Right lobe of liver (tissue), 4 donors: ENCODE data around the gene CAT.

Source experiments
- POLR2A ChIP-seq: fragments of 450-650 bp; IDR thresholded peaks from one replicate; pipeline ENCODE4 v1.6.1; 2017; ENCODE audit warnings: antibody characterized with exemption, mild to moderate bottlenecking
- TF ChIP-seq, protein P1 (sequence below), 4 donors: fragments of 200-600 bp in 3 of 4; fragments of 450-650 bp in 1 of 4; IDR thresholded peaks; one replicate each; pipeline versions ENCODE4 v1.5.1 to v1.8.0; 2016 to 2022; ENCODE audit warnings: antibody characterized with exemption in 4 of 4, mild to moderate bottlenecking in 2 of 4
- donor health status: DM: no; HTN: no; CAD: no.
- donor health status: DM: no; HTN: no; CAD: no.
- donor health status: DM: no; HTN: yes; CAD: no.

DNA sequence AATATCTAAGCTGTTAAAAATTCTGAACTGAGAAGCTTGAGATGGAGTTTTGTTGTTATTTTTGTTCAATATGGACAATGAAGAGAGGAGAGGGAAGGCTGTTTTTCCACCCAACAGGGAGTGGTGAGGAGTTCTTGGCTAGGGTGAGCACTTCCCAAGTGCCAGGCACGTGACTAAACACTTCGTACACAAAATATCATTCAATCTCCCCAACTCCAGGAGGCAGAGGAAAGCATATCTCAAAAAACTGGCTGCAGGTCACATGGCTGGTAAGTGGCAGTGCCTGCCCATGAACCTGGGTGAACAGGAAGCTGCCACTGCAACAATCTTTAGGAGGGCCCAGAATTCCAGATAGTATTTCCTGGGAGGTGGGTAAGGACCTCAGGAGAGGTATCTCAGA lies 63.2 kb downstream of the CAT start:
- TF ChIP-seq, protein P1, sequence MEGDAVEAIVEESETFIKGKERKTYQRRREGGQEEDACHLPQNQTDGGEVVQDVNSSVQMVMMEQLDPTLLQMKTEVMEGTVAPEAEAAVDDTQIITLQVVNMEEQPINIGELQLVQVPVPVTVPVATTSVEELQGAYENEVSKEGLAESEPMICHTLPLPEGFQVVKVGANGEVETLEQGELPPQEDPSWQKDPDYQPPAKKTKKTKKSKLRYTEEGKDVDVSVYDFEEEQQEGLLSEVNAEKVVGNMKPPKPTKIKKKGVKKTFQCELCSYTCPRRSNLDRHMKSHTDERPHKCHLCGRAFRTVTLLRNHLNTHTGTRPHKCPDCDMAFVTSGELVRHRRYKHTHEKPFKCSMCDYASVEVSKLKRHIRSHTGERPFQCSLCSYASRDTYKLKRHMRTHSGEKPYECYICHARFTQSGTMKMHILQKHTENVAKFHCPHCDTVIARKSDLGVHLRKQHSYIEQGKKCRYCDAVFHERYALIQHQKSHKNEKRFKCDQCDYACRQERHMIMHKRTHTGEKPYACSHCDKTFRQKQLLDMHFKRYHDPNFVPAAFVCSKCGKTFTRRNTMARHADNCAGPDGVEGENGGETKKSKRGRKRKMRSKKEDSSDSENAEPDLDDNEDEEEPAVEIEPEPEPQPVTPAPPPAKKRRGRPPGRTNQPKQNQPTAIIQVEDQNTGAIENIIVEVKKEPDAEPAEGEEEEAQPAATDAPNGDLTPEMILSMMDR (IDR thresholded peaks at IDR 0.05), result no peak
- no peak for TF ChIP-seq POLR2A
